Prostate gland (tissue), 2 donors: ENCODE results near the gene SETMAR.

Experiments
- POLR2A ChIP-seq: fragments of 450-650 bp; IDR thresholded peaks from one replicate; pipeline ENCODE4 v1.6.1; 2016; ENCODE audit warnings: antibody characterized with exemption, mild to moderate bottlenecking
- POLR2AphosphoS5 ChIP-seq: sonication (generic); formaldehyde crosslinking; IDR thresholded peaks from one replicate; pipeline ENCODE4 v1.6.1; 2017; ENCODE audit warnings: antibody characterized with exemption
- TF ChIP-seq, protein P1 (sequence below), 4 experiments: fragments of 200-600 bp in 2 of 4; fragments of 450-650 bp in 2 of 4; sonication (generic) in 2 of 4; IDR thresholded peaks; 1 replicate in 3 of 4; 2 replicates in 1 of 4; pipeline ENCODE4 v1.5.1; 2016 to 2019; ENCODE audit warnings: antibody characterized with exemption in 4 of 4, mild to moderate bottlenecking in 2 of 4, moderate library complexity in 2 of 4

- TF ChIP-seq, protein P1, sequence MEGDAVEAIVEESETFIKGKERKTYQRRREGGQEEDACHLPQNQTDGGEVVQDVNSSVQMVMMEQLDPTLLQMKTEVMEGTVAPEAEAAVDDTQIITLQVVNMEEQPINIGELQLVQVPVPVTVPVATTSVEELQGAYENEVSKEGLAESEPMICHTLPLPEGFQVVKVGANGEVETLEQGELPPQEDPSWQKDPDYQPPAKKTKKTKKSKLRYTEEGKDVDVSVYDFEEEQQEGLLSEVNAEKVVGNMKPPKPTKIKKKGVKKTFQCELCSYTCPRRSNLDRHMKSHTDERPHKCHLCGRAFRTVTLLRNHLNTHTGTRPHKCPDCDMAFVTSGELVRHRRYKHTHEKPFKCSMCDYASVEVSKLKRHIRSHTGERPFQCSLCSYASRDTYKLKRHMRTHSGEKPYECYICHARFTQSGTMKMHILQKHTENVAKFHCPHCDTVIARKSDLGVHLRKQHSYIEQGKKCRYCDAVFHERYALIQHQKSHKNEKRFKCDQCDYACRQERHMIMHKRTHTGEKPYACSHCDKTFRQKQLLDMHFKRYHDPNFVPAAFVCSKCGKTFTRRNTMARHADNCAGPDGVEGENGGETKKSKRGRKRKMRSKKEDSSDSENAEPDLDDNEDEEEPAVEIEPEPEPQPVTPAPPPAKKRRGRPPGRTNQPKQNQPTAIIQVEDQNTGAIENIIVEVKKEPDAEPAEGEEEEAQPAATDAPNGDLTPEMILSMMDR (IDR thresholded peaks at IDR 0.05), result no peak
- TF ChIP-seq POLR2A (no peak), POLR2AphosphoS5 (no peak)
Measured at GRCh38 chr3:4302747-4303146, 422 bp upstream of the SETMAR start.
